Endothelial cell of umbilical vein (primary cell): Measurements from ENCODE around the gene ANKMY1. TPM values are rescaled to one million over a fixed set of nuclear protein-coding genes. Genes with fewer than 3 reads are reported as not detected.

Experiments
- BruUV-seq: library from RNA; stranded (reverse); fragments of 400-500 nt; replicated peaks from 2 replicates; lab custom pipeline; 2021; lab: Mats Ljungman, UMichigan
- CTCF ChIA-PET: fragments of 300-600, 350-600 bp; sonication (Branson Sonifier 250); formaldehyde crosslinking; loops from one replicate; lab custom pipeline; 2021; ENCODE audit warnings: antibody characterized with exemption, inconsistent platforms; lab: Charles Lee
- POLR2A ChIA-PET: fragments of 300-600, 350-600 bp; sonication (Branson Sonifier 250); formaldehyde crosslinking; loops from one replicate; lab custom pipeline; 2021; ENCODE audit warnings: antibody characterized with exemption, inconsistent platforms; lab: Charles Lee
- DNase-seq: peaks from one replicate; pipeline ENCODE4 v3.0.0-alpha.2; 2011; ENCODE audit warnings: low read depth, low spot score
- FAIRE-seq: peaks from 2 replicates; lab custom pipeline; 2011; peaks lifted over from hg19 to GRCh38; lab: Jason Lieb, UNC
- H2AFZ ChIP-seq: 2 replicates; pipeline ENCODE4 v1.6.0; 2012; ENCODE audit warnings: low read depth, low read length, control low read depth, inconsistent platforms
- H3K27ac ChIP-seq: 2 replicates; pipeline ENCODE4 v1.5.1; 2011; ENCODE audit warnings: low read depth, mild to moderate bottlenecking, control low read depth, low read length, moderate library complexity; ENCODE audit not compliant: insufficient read depth
- H3K27me3 ChIP-seq, 2 experiments: 2 replicates each; pipeline versions ENCODE4 v1.6.0 to v1.6.1; 2011; ENCODE audit warnings: low read length in 2 of 2, mixed read lengths in 1 of 2; ENCODE audit not compliant: control insufficient read depth in 2 of 2, insufficient read depth in 2 of 2
- H3K36me3 ChIP-seq, 2 experiments: 2 replicates in 1 of 2; 3 replicates in 1 of 2; pipeline ENCODE4 v1.5.1; 2011; ENCODE audit warnings: low read length in 2 of 2, mild to moderate bottlenecking in 1 of 2, moderate library complexity in 1 of 2; ENCODE audit not compliant: control insufficient read depth in 2 of 2, insufficient read depth in 2 of 2; ENCODE audit errors: extremely low read depth in 1 of 2
- H3K4me1 ChIP-seq: 3 replicates; pipeline ENCODE4 v1.5.1; 2011; ENCODE audit warnings: mild to moderate bottlenecking, low read length; ENCODE audit not compliant: control insufficient read depth, insufficient read depth; ENCODE audit errors: extremely low read depth
- H3K4me2 ChIP-seq: 2 replicates; pipeline ENCODE4 v1.6.1; 2011; ENCODE audit warnings: low read length, control low read depth, mixed read lengths; ENCODE audit not compliant: insufficient read depth
- H3K4me3 ChIP-seq, 3 experiments: fragments of 200-600 bp in 1 of 3; sonication (generic), shearing (Covaris generic) in 1 of 3; replicated peaks in 1 of 3; 2 replicates each; pipeline ENCODE4 v1.5.1; 2011 to 2016; ENCODE audit warnings: control low read depth in 3 of 3, low read length in 3 of 3, mild to moderate bottlenecking in 2 of 3, inconsistent platforms in 1 of 3, low read depth in 1 of 3, moderate library complexity in 1 of 3; ENCODE audit not compliant: insufficient read depth in 1 of 3
- H3K79me2 ChIP-seq: 2 replicates; pipeline ENCODE4 v1.6.0; 2012; ENCODE audit warnings: low read length, inconsistent platforms; ENCODE audit not compliant: control insufficient read depth, insufficient read depth
- H3K9ac ChIP-seq: replicated peaks from 2 replicates; pipeline ENCODE3; 2011; ENCODE audit warnings: low read length, control low read depth; ENCODE audit not compliant: insufficient read depth; ENCODE audit errors: extremely low read depth
- H3K9me1 ChIP-seq: replicated peaks from 3 replicates; pipeline ENCODE4 v1.6.0; 2011; ENCODE audit warnings: mild to moderate bottlenecking, low read length; ENCODE audit not compliant: control insufficient read depth, insufficient read depth; ENCODE audit errors: extremely low read depth
- H3K9me3 ChIP-seq: replicated peaks from 2 replicates; pipeline ENCODE4 v1.5.1; 2012; ENCODE audit warnings: low read length, inconsistent platforms; ENCODE audit not compliant: control insufficient read depth, insufficient read depth
- H4K20me1 ChIP-seq: replicated peaks from 2 replicates; pipeline ENCODE3; 2011; ENCODE audit warnings: mild to moderate bottlenecking, low read length; ENCODE audit not compliant: control insufficient read depth, insufficient read depth; ENCODE audit errors: extremely low read depth
- EZH2 ChIP-seq: IDR thresholded peaks from 2 replicates; pipeline ENCODE4 v1.6.1; 2012; ENCODE audit warnings: borderline replicate concordance, low read depth, mild to moderate bottlenecking, moderate library complexity, low read length, inconsistent platforms; ENCODE audit not compliant: severe bottlenecking
- FOS ChIP-seq: IDR thresholded peaks from 2 replicates; pipeline ENCODE4 v1.6.1; 2011; ENCODE audit warnings: mild to moderate bottlenecking, low read length, moderate library complexity, borderline replicate concordance; ENCODE audit not compliant: insufficient read depth
- GATA2 ChIP-seq: IDR thresholded peaks from 2 replicates; pipeline ENCODE4 v1.7.0; 2011; ENCODE audit warnings: low read depth, mild to moderate bottlenecking, moderate library complexity, mixed read lengths, low read length; ENCODE audit not compliant: insufficient read length, insufficient read depth
- JUN ChIP-seq: IDR thresholded peaks from 2 replicates; pipeline ENCODE4 v1.6.1; 2011; ENCODE audit warnings: borderline replicate concordance, low read depth; ENCODE audit not compliant: insufficient read length, insufficient read depth
- MYC ChIP-seq: IDR thresholded peaks from one replicate; pipeline ENCODE4 v1.6.1; 2011; ENCODE audit warnings: mild to moderate bottlenecking, low read depth, low read length
- POLR2A ChIP-seq: IDR thresholded peaks from 2 replicates; pipeline ENCODE4 v1.6.1; 2012; ENCODE audit warnings: low read depth, mild to moderate bottlenecking, control low read depth, low read length
- POLR2AphosphoS5 ChIP-seq: IDR thresholded peaks from 2 replicates; pipeline ENCODE4 v1.6.1; 2012; ENCODE audit warnings: low read depth, mild to moderate bottlenecking, control low read depth, low read length, moderate library complexity; ENCODE audit not compliant: insufficient read depth
- dilution Hi-C: fragments of 300-500 bp; cut with MboI; formaldehyde crosslinking; loops from one replicate; pipeline ENCODE4 v1.15.0; 2019; ENCODE audit warnings: low sequenced_read_pairs; ENCODE audit not compliant: extremely low pct_ligation_motif_present
- intact Hi-C: fragments of 100-400 bp; cut with micrococcal nuclease; formaldehyde crosslinking; loops from one replicate; pipeline ENCODE4 v1.10.0; 2022
- polyA plus RNA-seq, 4 experiments: library from polyadenylated mRNA; depleted of rRNA in 3 of 4; stranded (reverse) in 3 of 4; unstranded in 1 of 4; fragments of >200 nt; gene quantifications; 2 replicates each; pipeline versions ENCODE4 v1.2.1 to v1.2.3, GENCODE V29; 2011 to 2012; ENCODE audit warnings: missing spikeins in 1 of 4
- total RNA-seq: library from RNA; stranded (reverse); gene quantifications from 2 replicates; pipeline ENCODE4 v1.2.3, GENCODE V29; 2021
- TF ChIP-seq, protein P1 (sequence below): IDR thresholded peaks from 2 replicates; pipeline ENCODE4 v1.6.1; 2011; ENCODE audit not compliant: insufficient read depth, insufficient read length
- TF ChIP-seq, protein P2 (sequence below), 2 donors: IDR thresholded peaks; 1 replicate in 1 of 2; 2 replicates in 1 of 2; pipeline ENCODE4 v1.5.1; 2011; ENCODE audit warnings: low read length in 2 of 2, mild to moderate bottlenecking in 2 of 2, moderate library complexity in 2 of 2, control low read depth in 1 of 2, inconsistent platforms in 1 of 2, low read depth in 1 of 2; ENCODE audit not compliant: insufficient read depth in 1 of 2; ENCODE audit errors: extremely low read depth in 1 of 2

The ANKMY1 gene
- total and polyA plus RNA-seq, 2 donors (not counting 3 experiments of a cell fraction or from before 2014, with no cell fraction given): 9.0 to 16.0 TPM

DNA sequence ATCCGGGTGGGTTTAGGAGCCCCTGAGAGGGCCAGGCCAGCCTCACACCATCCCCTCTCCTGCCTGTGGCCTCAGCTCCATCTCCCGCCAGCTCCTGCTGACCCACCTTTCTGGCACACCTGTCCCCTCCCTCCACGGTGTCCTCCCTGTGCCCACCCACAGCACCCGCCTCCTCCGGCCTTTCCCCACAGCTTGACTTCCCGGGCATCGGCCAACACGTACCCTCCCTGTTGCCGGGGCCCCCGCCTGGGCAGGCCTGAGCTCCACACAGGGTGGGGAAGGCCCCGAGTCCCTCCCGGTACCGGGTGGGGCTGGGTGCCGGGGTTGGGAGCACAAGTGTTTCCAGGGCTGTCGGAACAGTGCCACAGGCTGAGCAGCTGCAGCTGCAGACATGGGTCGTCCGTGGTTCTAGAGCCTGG, 115.8 kb downstream of the ANKMY1 start:
- Histone ChIP-seq H3K27ac (no peak overlapping the region), H3K36me3 (no peaks in the 10 kb centered on the region), H3K27me3 (peaks cover 3 to 9% of the 10 kb centered on the region in 2 experiments), H3K9me1 (no peaks in the 10 kb centered on the region), H3K79me2 (no peaks in the 10 kb centered on the region), H3K9ac (no peak overlapping the region), H3K4me2 (no peak overlapping the region), H3K9me3 (no peaks in the 10 kb centered on the region), H3K4me1 (no peaks in the 10 kb centered on the region), H4K20me1 (no peaks in the 10 kb centered on the region), H3K4me3 (no peak overlapping the region), H2AFZ (no peak overlapping the region)
- TF ChIP-seq, protein P1, sequence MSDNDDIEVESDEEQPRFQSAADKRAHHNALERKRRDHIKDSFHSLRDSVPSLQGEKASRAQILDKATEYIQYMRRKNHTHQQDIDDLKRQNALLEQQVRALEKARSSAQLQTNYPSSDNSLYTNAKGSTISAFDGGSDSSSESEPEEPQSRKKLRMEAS: no peak
- TF ChIP-seq GATA2: no peak
- no peak for TF ChIP-seq EZH2
- TF ChIP-seq POLR2AphosphoS5: no peak
- TF ChIP-seq, protein P2, sequence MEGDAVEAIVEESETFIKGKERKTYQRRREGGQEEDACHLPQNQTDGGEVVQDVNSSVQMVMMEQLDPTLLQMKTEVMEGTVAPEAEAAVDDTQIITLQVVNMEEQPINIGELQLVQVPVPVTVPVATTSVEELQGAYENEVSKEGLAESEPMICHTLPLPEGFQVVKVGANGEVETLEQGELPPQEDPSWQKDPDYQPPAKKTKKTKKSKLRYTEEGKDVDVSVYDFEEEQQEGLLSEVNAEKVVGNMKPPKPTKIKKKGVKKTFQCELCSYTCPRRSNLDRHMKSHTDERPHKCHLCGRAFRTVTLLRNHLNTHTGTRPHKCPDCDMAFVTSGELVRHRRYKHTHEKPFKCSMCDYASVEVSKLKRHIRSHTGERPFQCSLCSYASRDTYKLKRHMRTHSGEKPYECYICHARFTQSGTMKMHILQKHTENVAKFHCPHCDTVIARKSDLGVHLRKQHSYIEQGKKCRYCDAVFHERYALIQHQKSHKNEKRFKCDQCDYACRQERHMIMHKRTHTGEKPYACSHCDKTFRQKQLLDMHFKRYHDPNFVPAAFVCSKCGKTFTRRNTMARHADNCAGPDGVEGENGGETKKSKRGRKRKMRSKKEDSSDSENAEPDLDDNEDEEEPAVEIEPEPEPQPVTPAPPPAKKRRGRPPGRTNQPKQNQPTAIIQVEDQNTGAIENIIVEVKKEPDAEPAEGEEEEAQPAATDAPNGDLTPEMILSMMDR (IDR thresholded peaks at IDR 0.05; ENCODE audit: extremely low read depth in 1 of 2, insufficient read depth in 1 of 2, low read depth in 1 of 2, low read length in 2 of 2): no peak
- no peak for TF ChIP-seq FOS
- TF ChIP-seq POLR2A: no peak
- no peak for TF ChIP-seq JUN
- no peak for TF ChIP-seq MYC
- POLR2A ChIA-PET: no interaction called here
- no TSS peak for BruUV-seq
- DNase-seq (no peak), FAIRE-seq (no peak)
- intact Hi-C loops: no loop called here
- CTCF ChIA-PET: interaction anchor here (1.5 kb wide), 1 partner anchor 210 kb away, joined by 5 read pairs; no protein-coding TSS in a partner anchor
- dilution Hi-C loops: no loop called here
